AG09309 (cell line): ENCODE measurements around the gene MTNR1A.
"Not testable (repeated sequence)": the region's sequence is repeated elsewhere in the genome, so short reads cannot be mapped to it uniquely, and the experiment has no call there.

Source experiments
- DNase-seq: peaks from one replicate; pipeline ENCODE4 v3.0.0-alpha.2; 2010; ENCODE audit warnings: low read depth
- H3K4me3 ChIP-seq: 2 replicates; pipeline ENCODE4 v1.5.1; 2011; ENCODE audit warnings: mild to moderate bottlenecking, low read depth, low read length, moderate library complexity; ENCODE audit not compliant: control insufficient read depth
- CTCF ChIP-seq: IDR thresholded peaks from 2 replicates; pipeline ENCODE4 v1.5.1; 2011; ENCODE audit warnings: mild to moderate bottlenecking, low read depth, low read length, inconsistent platforms; ENCODE audit not compliant: insufficient read depth, control insufficient read depth; ENCODE audit errors: missing control alignments

MTNR1A gene

GRCh38 chr4:186551849-186552248 is 3.5 kb downstream of the MTNR1A start:
- TF ChIP-seq CTCF: no peak
- DNase-seq: no peak
- no peak overlapping the region for H3K4me3 ChIP-seq

- no peak for TF ChIP-seq CTCF
- no peak for DNase-seq
- no peak overlapping the region for H3K4me3 ChIP-seq
These were observed 9.9 kb downstream of the MTNR1A start for GRCh38 chr4:186545436-186545835.

- TF ChIP-seq CTCF: no peak
- H3K4me3 ChIP-seq: no peak overlapping the region
- no peak for DNase-seq
These were observed 12.2 kb downstream of the MTNR1A start for GRCh38 chr4:186543206-186543605.

- no peak for TF ChIP-seq CTCF
- no peak overlapping the region for H3K4me3 ChIP-seq
These were observed 13.6 kb downstream of the MTNR1A start for GRCh38 chr4:186541801-186542200.

GRCh38 chr4:186537843-186538521 is 17.4 kb downstream of the MTNR1A start:
- H3K4me3 ChIP-seq: no peak overlapping the region
- no peak for DNase-seq
- no peak for TF ChIP-seq CTCF

More at GRCh38 chr4:186541801-186542200, 13.6 kb downstream of the MTNR1A start:
- no peak for DNase-seq

GRCh38 chr4:186536285-186536684 is 19.1 kb downstream of the MTNR1A start:
- DNase-seq: no peak
- H3K4me3 ChIP-seq: no peak overlapping the region
- no peak for TF ChIP-seq CTCF

GRCh38 chr4:186534056-186534455 is 21.3 kb downstream of the MTNR1A start:
- TF ChIP-seq CTCF: no peak
- no peak overlapping the region for H3K4me3 ChIP-seq
- no peak for DNase-seq

- not testable (repeated sequence) for H3K4me3 ChIP-seq, DNase-seq
These were observed 31.4 kb downstream of the MTNR1A start for GRCh38 chr4:186523927-186524326.
